Erythroblast (primary cell): Measurements from ENCODE around the gene CYP24A1.

Experiments
- DNase-seq, 2 experiments: peaks; one replicate each; lab custom pipeline; 2025; lab: John Stamatoyannopoulos, UW
- GATA1 ChIP-seq: IDR thresholded peaks from 2 replicates; pipeline ENCODE4 v1.6.1; 2011; ENCODE audit warnings: low read depth, mild to moderate bottlenecking, control low read depth, low read length, moderate library complexity
- POLR2A ChIP-seq: IDR thresholded peaks from 2 replicates; pipeline ENCODE4 v1.6.1; 2011; ENCODE audit warnings: mild to moderate bottlenecking, low read length

The CYP24A1 gene

GRCh38 chr20:54195483-54196472, 22.0 kb upstream of the CYP24A1 start:
- no peak for DNase-seq
- no peak for TF ChIP-seq GATA1
- TF ChIP-seq POLR2A = no peak

DNA sequence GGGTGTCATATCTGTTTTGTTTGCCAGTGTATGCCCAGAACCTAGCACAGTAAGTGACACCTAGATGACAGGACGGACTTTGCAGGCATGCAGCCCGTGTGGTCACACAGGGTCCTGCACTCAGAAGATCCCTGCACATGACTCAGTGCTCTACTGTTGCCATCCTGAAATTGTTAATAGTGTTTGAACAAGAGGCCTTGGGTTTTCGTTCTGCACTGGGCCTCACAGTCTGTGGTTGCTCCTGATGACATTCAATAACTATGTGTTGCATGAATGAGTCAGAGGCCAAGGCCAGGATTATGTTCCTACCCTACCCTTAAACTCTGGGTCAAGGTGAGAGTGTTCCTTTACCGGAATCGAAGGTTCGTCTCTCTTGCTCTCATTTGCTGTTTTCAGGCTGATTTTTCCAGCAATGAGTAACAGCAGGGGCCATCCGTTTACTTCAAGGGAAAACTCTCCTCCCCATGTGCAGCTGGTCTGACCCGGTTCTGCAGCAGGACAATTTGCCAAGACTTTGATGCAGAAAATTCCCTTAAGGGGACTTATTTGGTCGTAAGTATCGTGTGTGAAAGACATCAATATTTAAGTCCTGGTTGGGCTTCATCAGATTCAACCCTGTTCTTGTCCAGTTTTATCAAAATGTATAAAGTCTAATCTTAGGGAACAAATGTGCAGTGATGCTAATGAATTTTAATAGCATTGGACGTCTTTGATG, 21.1 kb upstream of the CYP24A1 start:
- DNase-seq = no peak
- TF ChIP-seq GATA1 (no peak), POLR2A (no peak)

DNA sequence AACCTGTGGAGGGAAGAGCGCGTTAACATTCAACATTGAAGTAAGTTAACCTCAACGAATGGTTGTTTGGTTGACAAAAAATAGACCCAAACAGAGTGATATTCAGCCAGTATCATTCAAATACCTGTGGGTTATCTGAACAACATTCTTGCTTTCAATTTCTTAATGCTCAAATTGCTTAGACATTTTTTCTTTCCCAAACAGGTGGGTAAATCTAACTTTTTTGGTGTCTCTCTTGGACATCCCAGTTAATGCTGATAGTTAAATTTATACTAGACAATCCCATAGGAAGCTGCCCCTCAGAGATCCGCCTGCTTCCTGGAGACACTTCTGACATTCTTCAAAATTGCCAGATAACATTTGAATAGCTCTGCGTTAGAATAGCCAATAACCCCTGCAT, 20.0 kb upstream of the CYP24A1 start:
- no peak for TF ChIP-seq POLR2A
- DNase-seq = no peak

- TF ChIP-seq POLR2A (no peak), GATA1 (no peak)
- DNase-seq = no peak
Observed at GRCh38 chr20:54190217-54190616, 16.4 kb upstream of the CYP24A1 start.

DNA sequence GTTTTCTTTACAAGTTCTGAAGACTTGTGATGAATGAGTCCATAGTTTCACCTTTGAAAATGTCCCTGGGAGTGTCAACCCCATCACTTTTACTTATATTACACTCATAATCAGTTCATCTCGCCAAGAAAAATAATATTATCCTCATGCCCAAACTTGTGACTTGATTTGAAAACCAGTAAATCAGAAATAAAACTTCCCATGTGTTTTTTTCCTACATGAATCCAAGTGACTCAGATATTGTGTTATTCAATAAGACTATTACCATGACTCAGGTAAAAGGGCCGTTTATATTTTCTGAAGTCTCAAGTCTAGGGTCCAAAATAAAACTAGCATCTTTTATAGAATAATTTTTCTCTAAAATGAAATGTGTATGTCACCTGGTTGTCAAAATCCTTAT, 15.8 kb upstream of the CYP24A1 start:
- TF ChIP-seq POLR2A (no peak), GATA1 (no peak)
- no peak for DNase-seq

- TF ChIP-seq GATA1 = no peak
- TF ChIP-seq POLR2A = no peak
- DNase-seq = no peak
Observed at GRCh38 chr20:54188132-54188849, 14.5 kb upstream of the CYP24A1 start.

GRCh38 chr20:54184904-54185626, 11.3 kb upstream of the CYP24A1 start:
- TF ChIP-seq GATA1 (no peak), POLR2A (no peak)
- no peak for DNase-seq

DNA sequence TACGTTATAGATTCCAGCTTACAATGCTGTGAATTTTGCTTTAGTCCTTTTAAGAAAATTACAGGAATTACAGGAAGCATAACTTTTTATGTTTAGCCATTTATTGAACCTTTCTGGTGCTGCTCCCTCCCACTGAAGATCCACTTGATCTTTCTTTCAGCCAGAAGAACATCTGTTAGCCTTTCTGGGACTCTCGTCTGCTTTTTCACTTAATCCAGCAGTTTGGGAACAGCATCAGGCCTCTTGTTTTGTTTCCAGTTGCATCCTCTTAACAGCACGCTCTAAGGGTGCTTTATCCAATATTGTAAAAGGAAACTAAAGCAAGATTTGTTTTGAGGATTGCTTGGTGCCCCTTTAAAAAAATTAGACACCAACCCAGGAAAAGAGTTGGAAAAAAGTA, 10.3 kb upstream of the CYP24A1 start:
- no peak for DNase-seq
- no peak for TF ChIP-seq POLR2A
- TF ChIP-seq GATA1 = no peak

DNA sequence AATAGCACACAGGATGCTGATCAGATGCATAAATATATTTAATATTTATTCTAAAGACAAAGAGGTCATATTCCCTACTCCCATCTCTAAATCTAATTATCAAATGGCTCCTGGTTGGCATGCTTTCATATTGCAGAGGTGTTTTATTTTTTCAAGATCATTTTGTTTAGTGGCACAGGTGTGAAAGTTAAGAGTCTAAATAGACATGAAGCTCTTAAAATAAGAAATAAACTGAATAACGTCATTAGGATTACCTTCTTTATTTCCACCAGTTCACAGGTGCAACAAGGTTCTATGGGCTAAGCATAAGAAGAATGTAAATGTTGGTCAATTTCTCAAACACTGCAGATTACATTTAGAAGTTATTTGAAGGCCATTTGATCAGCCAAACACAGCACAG, 7.1 kb upstream of the CYP24A1 start:
- TF ChIP-seq GATA1 (no peak), POLR2A (no peak)
- DNase-seq = no peak

- TF ChIP-seq POLR2A (no peak), GATA1 (no peak)
- no peak for DNase-seq
Observed at GRCh38 chr20:54179946-54180345, 6.2 kb upstream of the CYP24A1 start.

GRCh38 chr20:54178256-54178655, 4.5 kb upstream of the CYP24A1 start:
- DNase-seq = no peak
- TF ChIP-seq GATA1 = no peak
- TF ChIP-seq POLR2A = no peak

GRCh38 chr20:54177378-54177777, 3.6 kb upstream of the CYP24A1 start:
- TF ChIP-seq GATA1 = no peak
- no peak for TF ChIP-seq POLR2A
- no peak for DNase-seq

- no peak for TF ChIP-seq GATA1
- no peak for TF ChIP-seq POLR2A
- no peak for DNase-seq
Observed at GRCh38 chr20:54176610-54177009, 2.8 kb upstream of the CYP24A1 start.
